ENCODE measurements around the gene OOSP4B.
"Not testable (repeated sequence)": the region's sequence is repeated elsewhere in the genome, so short reads cannot be mapped to it uniquely, and the experiment has no call there.

DNA sequence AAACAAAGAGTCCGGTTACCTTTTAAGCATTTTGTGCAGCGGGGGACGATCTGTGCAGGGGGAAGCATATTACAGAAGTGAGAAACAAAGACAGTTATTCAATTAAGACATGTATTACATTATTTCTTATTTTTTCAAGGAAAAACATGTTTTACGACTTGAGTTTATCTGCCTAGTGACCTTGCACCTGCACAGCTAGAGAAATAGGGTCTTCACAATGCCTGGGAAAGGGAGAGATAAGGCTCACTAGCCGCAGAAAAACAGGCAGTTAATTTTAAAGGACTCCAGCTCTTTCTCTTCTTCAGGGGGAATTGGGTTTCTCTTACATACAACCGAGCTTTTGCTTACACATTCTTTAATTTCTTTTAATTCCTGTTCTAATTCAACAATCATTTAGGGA, 54.7 kb downstream of the OOSP4B start:
- TF ChIP-seq, protein P1, sequence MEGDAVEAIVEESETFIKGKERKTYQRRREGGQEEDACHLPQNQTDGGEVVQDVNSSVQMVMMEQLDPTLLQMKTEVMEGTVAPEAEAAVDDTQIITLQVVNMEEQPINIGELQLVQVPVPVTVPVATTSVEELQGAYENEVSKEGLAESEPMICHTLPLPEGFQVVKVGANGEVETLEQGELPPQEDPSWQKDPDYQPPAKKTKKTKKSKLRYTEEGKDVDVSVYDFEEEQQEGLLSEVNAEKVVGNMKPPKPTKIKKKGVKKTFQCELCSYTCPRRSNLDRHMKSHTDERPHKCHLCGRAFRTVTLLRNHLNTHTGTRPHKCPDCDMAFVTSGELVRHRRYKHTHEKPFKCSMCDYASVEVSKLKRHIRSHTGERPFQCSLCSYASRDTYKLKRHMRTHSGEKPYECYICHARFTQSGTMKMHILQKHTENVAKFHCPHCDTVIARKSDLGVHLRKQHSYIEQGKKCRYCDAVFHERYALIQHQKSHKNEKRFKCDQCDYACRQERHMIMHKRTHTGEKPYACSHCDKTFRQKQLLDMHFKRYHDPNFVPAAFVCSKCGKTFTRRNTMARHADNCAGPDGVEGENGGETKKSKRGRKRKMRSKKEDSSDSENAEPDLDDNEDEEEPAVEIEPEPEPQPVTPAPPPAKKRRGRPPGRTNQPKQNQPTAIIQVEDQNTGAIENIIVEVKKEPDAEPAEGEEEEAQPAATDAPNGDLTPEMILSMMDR (IDR thresholded peaks at IDR 0.05): not testable (repeated sequence)
- not testable (repeated sequence) for TF ChIP-seq USF2 (IDR thresholded peaks at IDR 0.05); CBX8 (IDR thresholded peaks at IDR 0.05); POLR2A (IDR thresholded peaks at IDR 0.05; ENCODE audit: low read length); RAD21 (conservative IDR thresholded peaks at IDR 0.05 in 1 of 2, IDR thresholded peaks at IDR 0.05 in 1 of 2); ZSCAN20 (CRISPR knock-in tag; IDR thresholded peaks at IDR 0.05); MYC (IDR thresholded peaks at IDR 0.05; ENCODE audit: borderline replicate concordance, low read length); REST (IDR thresholded peaks at IDR 0.05); SMC3 (IDR thresholded peaks at IDR 0.05); EP300 (IDR thresholded peaks at IDR 0.05); RCOR1 (IDR thresholded peaks at IDR 0.05; ENCODE audit: low read depth, low read length)
- TF ChIP-seq, protein P2, sequence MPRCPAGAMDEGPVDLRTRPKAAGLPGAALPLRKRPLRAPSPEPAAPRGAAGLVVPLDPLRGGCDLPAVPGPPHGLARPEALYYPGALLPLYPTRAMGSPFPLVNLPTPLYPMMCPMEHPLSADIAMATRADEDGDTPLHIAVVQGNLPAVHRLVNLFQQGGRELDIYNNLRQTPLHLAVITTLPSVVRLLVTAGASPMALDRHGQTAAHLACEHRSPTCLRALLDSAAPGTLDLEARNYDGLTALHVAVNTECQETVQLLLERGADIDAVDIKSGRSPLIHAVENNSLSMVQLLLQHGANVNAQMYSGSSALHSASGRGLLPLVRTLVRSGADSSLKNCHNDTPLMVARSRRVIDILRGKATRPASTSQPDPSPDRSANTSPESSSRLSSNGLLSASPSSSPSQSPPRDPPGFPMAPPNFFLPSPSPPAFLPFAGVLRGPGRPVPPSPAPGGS (IDR thresholded peaks at IDR 0.05): not testable (repeated sequence)
